H9 (cell line): ENCODE results near the gene FAHD2A. TPM values are rescaled to one million over a fixed set of nuclear protein-coding genes. Genes with fewer than 3 reads are reported as not detected.

ENCODE experiments used
- DNase-seq: peaks from one replicate; pipeline ENCODE4 v3.0.0-alpha.2; 2017
- H2AFZ ChIP-seq: one replicate; pipeline ENCODE4 v1.6.1; 2013; ENCODE audit warnings: mild to moderate bottlenecking, low read length, control low read depth, moderate library complexity
- H2AK5ac ChIP-seq: 2 replicates; pipeline ENCODE4 v1.6.1; 2013; ENCODE audit warnings: low read length, control low read depth, mixed read lengths; ENCODE audit not compliant: insufficient read length
- H2BK120ac ChIP-seq: one replicate; pipeline ENCODE4 v1.6.1; 2013; ENCODE audit warnings: low read depth, mild to moderate bottlenecking, low read length, control low read depth, inconsistent platforms; ENCODE audit not compliant: poor library complexity, severe bottlenecking
- H2BK12ac ChIP-seq: 2 replicates; pipeline ENCODE4 v1.6.1; 2013; ENCODE audit warnings: low read length, control low read depth, mixed read lengths, low read depth; ENCODE audit not compliant: insufficient read length
- H2BK15ac ChIP-seq: 2 replicates; pipeline ENCODE4 v1.6.1; 2013; ENCODE audit warnings: low read depth, low read length, control low read depth
- H2BK20ac ChIP-seq: one replicate; pipeline ENCODE4 v1.6.1; 2013; ENCODE audit warnings: low read depth, mild to moderate bottlenecking, low read length, control low read depth, inconsistent platforms; ENCODE audit not compliant: poor library complexity, severe bottlenecking
- H2BK5ac ChIP-seq: 2 replicates; pipeline ENCODE4 v1.6.1; 2013; ENCODE audit warnings: low read length, control low read depth, mixed read lengths; ENCODE audit not compliant: insufficient read length
- H3K14ac ChIP-seq: 2 replicates; pipeline ENCODE4 v1.6.1; 2013; ENCODE audit warnings: low read length, control low read depth; ENCODE audit not compliant: insufficient read depth
- H3K18ac ChIP-seq: 2 replicates; pipeline ENCODE4 v1.6.1; 2013; ENCODE audit warnings: low read depth, mild to moderate bottlenecking, mixed read lengths, low read length, control low read depth; ENCODE audit not compliant: insufficient read length
- H3K23ac ChIP-seq: 2 replicates; pipeline ENCODE4 v1.6.1; 2013; ENCODE audit warnings: low read length, control low read depth, mixed read lengths, low read depth; ENCODE audit not compliant: insufficient read length
- H3K23me2 ChIP-seq: 2 replicates; pipeline ENCODE4 v1.6.1; 2013; ENCODE audit warnings: low read depth, mild to moderate bottlenecking, mixed read lengths, low read length, control low read depth; ENCODE audit not compliant: insufficient read length, poor library complexity, severe bottlenecking
- H3K27ac ChIP-seq: 2 replicates; pipeline ENCODE4 v1.5.1; 2013; ENCODE audit warnings: low read length, control low read depth, mixed read lengths, low read depth; ENCODE audit not compliant: insufficient read length
- H3K27me3 ChIP-seq: 2 replicates; pipeline ENCODE4 v1.6.1; 2013; ENCODE audit warnings: low read length, control low read depth, inconsistent platforms; ENCODE audit not compliant: insufficient read depth
- H3K4ac ChIP-seq: 2 replicates; pipeline ENCODE4 v1.6.1; 2013; ENCODE audit warnings: low read depth, mild to moderate bottlenecking, control low read depth, inconsistent platforms, low read length, moderate library complexity
- H3K4me1 ChIP-seq: 2 replicates; pipeline ENCODE4 v1.6.1; 2013; ENCODE audit warnings: low read length, control low read depth, inconsistent platforms; ENCODE audit not compliant: insufficient read depth
- H3K4me2 ChIP-seq: 2 replicates; pipeline ENCODE4 v1.6.1; 2013; ENCODE audit warnings: low read length, control low read depth, mixed read lengths; ENCODE audit not compliant: insufficient read length, insufficient read depth
- H3K56ac ChIP-seq: 2 replicates; pipeline ENCODE4 v1.6.1; 2013; ENCODE audit warnings: low read depth, mild to moderate bottlenecking, mixed read lengths, low read length, control low read depth; ENCODE audit not compliant: insufficient read length
- H3K79me1 ChIP-seq: 2 replicates; pipeline ENCODE4 v1.6.1; 2013; ENCODE audit warnings: low read depth, mild to moderate bottlenecking, moderate library complexity, low read length, control low read depth, inconsistent platforms; ENCODE audit not compliant: insufficient read depth, poor library complexity, severe bottlenecking
- H3K79me2 ChIP-seq: 2 replicates; pipeline ENCODE4 v1.6.1; 2013; ENCODE audit warnings: low read length, control low read depth, inconsistent platforms; ENCODE audit not compliant: insufficient read depth
- H3K9ac ChIP-seq: 2 replicates; pipeline ENCODE4 v1.6.1; 2013; ENCODE audit warnings: low read length, control low read depth, mixed read lengths; ENCODE audit not compliant: insufficient read length; ENCODE audit errors: extremely low read depth
- H3K9me3 ChIP-seq: one replicate; pipeline ENCODE4 v1.6.1; 2013; ENCODE audit warnings: low read depth, low read length, inconsistent platforms; ENCODE audit not compliant: control insufficient read depth
- H3T11ph ChIP-seq: one replicate; pipeline ENCODE4 v1.6.1; 2013; ENCODE audit warnings: mild to moderate bottlenecking, low read length, control low read depth, inconsistent platforms
- H4K20me1 ChIP-seq: one replicate; pipeline ENCODE4 v1.6.1; 2013; ENCODE audit not compliant: control insufficient read depth, insufficient read length, insufficient read depth
- H4K5ac ChIP-seq: 2 replicates; pipeline ENCODE4 v1.6.1; 2013; ENCODE audit warnings: low read depth, mild to moderate bottlenecking, mixed read lengths, low read length, control low read depth; ENCODE audit not compliant: insufficient read length
- H4K8ac ChIP-seq: replicated peaks from 2 replicates; pipeline ENCODE4 v1.6.1; 2013; ENCODE audit warnings: low read length, control low read depth, mixed read lengths, low read depth; ENCODE audit not compliant: insufficient read length
- H4K91ac ChIP-seq: 2 replicates; pipeline ENCODE4 v1.6.1; 2013; ENCODE audit warnings: low read depth, mild to moderate bottlenecking, moderate library complexity, mixed read lengths, low read length, control low read depth; ENCODE audit not compliant: insufficient read length
- H3K27ac Mint-ChIP-seq, 3 experiments: 2 replicates in 2 of 3; 3 replicates in 1 of 3; pipeline ENCODE4 v1.8.0; 2020 to 2021; ENCODE audit warnings: mixed read lengths in 3 of 3, mild to moderate bottlenecking in 1 of 3, moderate library complexity in 1 of 3
- H3K27me3 Mint-ChIP-seq: 2 replicates; pipeline ENCODE4 v1.8.0; 2021; ENCODE audit warnings: low read depth, mild to moderate bottlenecking, moderate library complexity, mixed read lengths
- H3K36me3 Mint-ChIP-seq, 3 experiments: 2 replicates in 2 of 3; 3 replicates in 1 of 3; pipeline ENCODE4 v1.8.0; 2020 to 2021; ENCODE audit warnings: low read depth in 3 of 3, mixed read lengths in 3 of 3; ENCODE audit not compliant: insufficient read depth in 1 of 3
- H3K4me1 Mint-ChIP-seq, 2 experiments: 2 replicates each; pipeline ENCODE4 v1.8.0; 2020; ENCODE audit warnings: mixed read lengths in 2 of 2
- H3K4me3 Mint-ChIP-seq, 2 experiments: 2 replicates in 1 of 2; 3 replicates in 1 of 2; pipeline ENCODE4 v1.8.0; 2020 to 2021; ENCODE audit warnings: mild to moderate bottlenecking in 2 of 2, mixed read lengths in 2 of 2, moderate library complexity in 1 of 2
- H3K9me3 Mint-ChIP-seq, 2 experiments: 2 replicates in 1 of 2; 3 replicates in 1 of 2; pipeline ENCODE4 v1.8.0; 2020; ENCODE audit warnings: mild to moderate bottlenecking in 2 of 2, mixed read lengths in 2 of 2, moderate library complexity in 1 of 2
- WGBS: extraction: QIAGEN DNeasy Blood & Tissue Kit; methylation state at CpG from one replicate; pipeline ENCODE4 v1.1.7; 2013; ENCODE audit warnings: missing lambda C conversion rate, low lambda C conversion rate, mixed read lengths; ENCODE audit not compliant: insufficient read length; ENCODE audit errors: extremely low coverage; 5-methylcytosine and 5-hydroxymethylcytosine counted together
- total RNA-seq: library from RNA; stranded (reverse); gene quantifications from 2 replicates; pipeline ENCODE4 v1.2.1, GENCODE V29; 2021
- TF ChIP-seq, protein P1 (sequence below): fragments of 200-600 bp; sonication (generic); conservative IDR thresholded peaks from 3 replicates; pipeline ENCODE4 v1.8.0; 2021; ENCODE audit warnings: antibody characterized with exemption, mild to moderate bottlenecking

FAHD2A gene
- total RNA-seq, 1 experiment from 2014 or later = 39.8 TPM

DNA sequence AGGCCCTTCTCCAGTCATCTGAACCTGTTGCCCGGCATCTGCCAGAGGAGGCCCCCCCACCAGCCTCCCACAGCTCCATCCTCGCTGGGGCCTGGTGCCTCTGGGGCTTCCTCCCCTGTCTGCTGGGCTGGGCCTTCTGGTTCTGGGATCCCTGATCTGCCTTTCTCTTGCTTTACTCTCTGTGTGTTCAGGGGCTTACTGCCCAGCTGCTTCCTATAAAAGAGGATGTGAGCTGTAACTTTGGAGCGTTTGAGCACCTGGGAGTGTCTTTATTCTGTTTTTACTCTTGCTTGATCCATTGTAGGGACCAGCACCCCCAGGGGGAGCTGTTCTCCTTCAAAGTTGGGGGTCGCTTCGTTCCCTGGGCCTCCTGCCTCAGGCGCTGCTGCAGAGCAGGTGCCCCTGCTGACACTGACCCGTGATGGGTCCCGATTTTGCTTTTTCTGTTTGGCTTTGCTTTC, 23.1 kb upstream of the FAHD2A start:
- Histone ChIP-seq H3K4me2 (no peak overlapping the region), H4K8ac (no peak overlapping the region), H3K4me1 (no peaks in the 10 kb centered on the region), H3K23ac (no peak overlapping the region), H2BK120ac (no peak overlapping the region), H2AK5ac (no peak overlapping the region), H3T11ph (no peak overlapping the region), H3K27me3 (no peaks in the 10 kb centered on the region), H3K14ac (no peak overlapping the region), H3K4ac (no peak overlapping the region), H2AFZ (no peak overlapping the region), H3K79me1 (no peaks in the 10 kb centered on the region), H4K91ac (no peak overlapping the region), H2BK15ac (no peak overlapping the region), H2BK12ac (no peak overlapping the region), H2BK5ac (no peak overlapping the region), H2BK20ac (no peak overlapping the region), H3K9me3 (no peaks in the 10 kb centered on the region), H3K27ac (no peak overlapping the region), H3K18ac (no peak overlapping the region), H3K56ac (no peak overlapping the region), H3K23me2 (no peaks in the 10 kb centered on the region), H4K20me1 (no peaks in the 10 kb centered on the region), H4K5ac (no peak overlapping the region), H3K79me2 (no peaks in the 10 kb centered on the region), H3K9ac (no peak overlapping the region)
- H3K4me3 Mint-ChIP-seq = no peak overlapping the region
- H3K27ac Mint-ChIP-seq = peak overlapping the region in 1 of 3 experiments; percentile 5; a peak in 1 of 7 replicates
- DNase-seq = peak; percentile 42
- TF ChIP-seq, protein P1, sequence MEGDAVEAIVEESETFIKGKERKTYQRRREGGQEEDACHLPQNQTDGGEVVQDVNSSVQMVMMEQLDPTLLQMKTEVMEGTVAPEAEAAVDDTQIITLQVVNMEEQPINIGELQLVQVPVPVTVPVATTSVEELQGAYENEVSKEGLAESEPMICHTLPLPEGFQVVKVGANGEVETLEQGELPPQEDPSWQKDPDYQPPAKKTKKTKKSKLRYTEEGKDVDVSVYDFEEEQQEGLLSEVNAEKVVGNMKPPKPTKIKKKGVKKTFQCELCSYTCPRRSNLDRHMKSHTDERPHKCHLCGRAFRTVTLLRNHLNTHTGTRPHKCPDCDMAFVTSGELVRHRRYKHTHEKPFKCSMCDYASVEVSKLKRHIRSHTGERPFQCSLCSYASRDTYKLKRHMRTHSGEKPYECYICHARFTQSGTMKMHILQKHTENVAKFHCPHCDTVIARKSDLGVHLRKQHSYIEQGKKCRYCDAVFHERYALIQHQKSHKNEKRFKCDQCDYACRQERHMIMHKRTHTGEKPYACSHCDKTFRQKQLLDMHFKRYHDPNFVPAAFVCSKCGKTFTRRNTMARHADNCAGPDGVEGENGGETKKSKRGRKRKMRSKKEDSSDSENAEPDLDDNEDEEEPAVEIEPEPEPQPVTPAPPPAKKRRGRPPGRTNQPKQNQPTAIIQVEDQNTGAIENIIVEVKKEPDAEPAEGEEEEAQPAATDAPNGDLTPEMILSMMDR = peak; percentile 60
- H3K27me3 Mint-ChIP-seq = peaks cover 15% of the 10 kb centered on the region
- H3K9me3 Mint-ChIP-seq = no peaks in the 10 kb centered on the region
- no peaks in the 10 kb centered on the region for H3K36me3 Mint-ChIP-seq
- H3K4me1 Mint-ChIP-seq = peaks cover 13 to 23% of the 10 kb centered on the region in 2 experiments
- no CpG with 5 or more reads among the region's 8 CpGs for WGBS
